Bronchial epithelial cell (primary cell): Measurements from ENCODE around the gene POLR2J. TPM values are rescaled to one million over a fixed set of nuclear protein-coding genes. Genes with fewer than 3 reads are reported as not detected.

Experiments used
- DNase-seq: peaks from one replicate; pipeline ENCODE4 v3.0.0-alpha.2; 2010; ENCODE audit warnings: low read depth
- FAIRE-seq: peaks from 2 replicates; lab custom pipeline; 2011; peaks lifted over from hg19 to GRCh38; lab: Jason Lieb, UNC
- H3K27me3 ChIP-seq: 2 replicates; pipeline ENCODE4 v1.5.1; 2011; ENCODE audit warnings: low read length; ENCODE audit not compliant: control insufficient read depth, insufficient read depth
- H3K36me3 ChIP-seq: 2 replicates; pipeline ENCODE4 v1.5.1; 2011; ENCODE audit warnings: low read length; ENCODE audit not compliant: control insufficient read depth, insufficient read depth
- H3K4me3 ChIP-seq: 2 replicates; pipeline ENCODE4 v1.5.1; 2011; ENCODE audit warnings: mild to moderate bottlenecking, low read depth, low read length, control low read depth
- total RNA-seq: library from RNA; depleted of rRNA; stranded (reverse); fragments of >200 nt; gene quantifications from 2 replicates; pipeline ENCODE4 v1.2.1, GENCODE V29; 2014
- TF ChIP-seq, protein P1 (sequence below): IDR thresholded peaks from 2 replicates; pipeline ENCODE4 v1.5.1; 2011; ENCODE audit warnings: mild to moderate bottlenecking, moderate library complexity, low read length, control low read depth, inconsistent platforms; ENCODE audit not compliant: insufficient read depth, severe bottlenecking

The POLR2J gene
- total RNA-seq, 1 donor from 2014 or later, result 24.5 TPM

DNA sequence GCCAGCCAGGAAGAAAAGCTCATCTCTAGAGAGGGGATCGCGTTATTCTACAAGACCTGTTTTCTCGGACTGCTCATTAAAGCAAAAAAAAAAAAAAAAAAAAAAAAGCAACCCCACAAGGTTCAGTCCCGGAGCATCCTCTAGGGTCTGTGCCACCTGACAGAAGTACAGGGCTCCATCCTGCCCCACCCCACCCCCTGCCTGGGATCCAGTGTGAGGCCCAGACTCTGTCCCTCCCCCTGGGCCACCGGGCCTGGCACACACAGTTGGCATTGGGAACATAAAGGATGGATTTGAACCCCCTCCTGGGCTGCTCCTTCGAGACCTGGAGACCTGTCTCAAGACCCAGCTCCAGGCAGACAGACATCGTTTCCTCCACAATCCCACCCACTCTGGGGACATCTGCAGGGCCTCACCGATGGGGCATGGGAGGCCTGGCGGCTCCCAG is 44.7 kb downstream of the POLR2J start:
- H3K4me3 ChIP-seq, result peak overlapping the region; percentile 55
- no peak for FAIRE-seq
- TF ChIP-seq, protein P1, sequence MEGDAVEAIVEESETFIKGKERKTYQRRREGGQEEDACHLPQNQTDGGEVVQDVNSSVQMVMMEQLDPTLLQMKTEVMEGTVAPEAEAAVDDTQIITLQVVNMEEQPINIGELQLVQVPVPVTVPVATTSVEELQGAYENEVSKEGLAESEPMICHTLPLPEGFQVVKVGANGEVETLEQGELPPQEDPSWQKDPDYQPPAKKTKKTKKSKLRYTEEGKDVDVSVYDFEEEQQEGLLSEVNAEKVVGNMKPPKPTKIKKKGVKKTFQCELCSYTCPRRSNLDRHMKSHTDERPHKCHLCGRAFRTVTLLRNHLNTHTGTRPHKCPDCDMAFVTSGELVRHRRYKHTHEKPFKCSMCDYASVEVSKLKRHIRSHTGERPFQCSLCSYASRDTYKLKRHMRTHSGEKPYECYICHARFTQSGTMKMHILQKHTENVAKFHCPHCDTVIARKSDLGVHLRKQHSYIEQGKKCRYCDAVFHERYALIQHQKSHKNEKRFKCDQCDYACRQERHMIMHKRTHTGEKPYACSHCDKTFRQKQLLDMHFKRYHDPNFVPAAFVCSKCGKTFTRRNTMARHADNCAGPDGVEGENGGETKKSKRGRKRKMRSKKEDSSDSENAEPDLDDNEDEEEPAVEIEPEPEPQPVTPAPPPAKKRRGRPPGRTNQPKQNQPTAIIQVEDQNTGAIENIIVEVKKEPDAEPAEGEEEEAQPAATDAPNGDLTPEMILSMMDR, result no peak
- H3K27me3 ChIP-seq, result no peaks in the 10 kb centered on the region
- no peaks in the 10 kb centered on the region for H3K36me3 ChIP-seq
- no peak for DNase-seq

DNA sequence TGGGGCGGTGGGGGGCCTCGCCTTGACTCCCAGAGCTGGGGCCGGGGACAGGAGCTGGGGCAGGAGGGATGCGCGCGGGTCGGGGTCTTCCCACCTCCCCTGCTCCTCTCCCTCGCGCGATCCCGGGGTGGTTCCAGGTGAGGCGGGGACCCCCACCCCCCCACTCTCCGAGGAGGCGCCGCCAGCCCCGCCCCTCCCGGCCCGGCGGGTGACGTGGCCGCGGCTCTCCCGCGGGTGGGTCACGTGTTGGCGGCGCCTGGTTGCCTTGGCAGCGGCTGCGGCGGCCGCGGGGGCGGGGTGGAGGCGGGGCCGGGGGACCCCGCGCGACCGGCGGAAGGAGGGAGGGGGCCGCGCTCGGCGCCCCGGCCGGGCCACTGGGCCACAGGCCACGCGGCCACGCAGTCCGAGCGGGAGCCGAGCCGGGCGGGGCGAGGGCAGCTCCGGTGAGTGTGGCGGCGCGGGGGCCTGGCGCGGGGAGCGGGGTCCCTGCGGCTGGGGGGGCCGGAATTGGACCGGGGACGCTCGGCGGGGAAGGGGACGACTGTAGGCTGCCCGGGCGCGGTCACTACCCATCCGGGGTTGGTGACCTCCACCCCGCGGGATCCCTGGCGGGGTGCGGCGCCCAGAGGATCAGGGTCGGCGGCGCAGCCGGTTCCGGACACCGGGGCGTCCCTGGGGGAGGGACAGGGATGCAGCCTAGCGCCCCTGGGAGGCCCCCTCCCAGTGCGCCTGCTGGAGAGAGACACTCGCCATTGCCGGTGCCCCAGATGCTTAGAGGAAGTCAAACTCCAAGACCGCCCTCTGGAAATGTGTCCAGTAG is 45.3 kb downstream of the POLR2J start, which contains the start of gene ORAI2:
Gene ORAI2, plus strand, starts transcription at position 357 of the 820 bp plus-strand sequence. CDS start 5,382 bp downstream, outside the sequence.
- no peaks in the 10 kb centered on the region for H3K27me3 ChIP-seq
- DNase-seq (no peak), FAIRE-seq (no peak)
- H3K4me3 ChIP-seq, result peak within 1 kb of the TSS; percentile 55
- TF ChIP-seq, protein P1, result no peak
- H3K36me3 ChIP-seq, result no peaks in the 10 kb centered on the region

DNA sequence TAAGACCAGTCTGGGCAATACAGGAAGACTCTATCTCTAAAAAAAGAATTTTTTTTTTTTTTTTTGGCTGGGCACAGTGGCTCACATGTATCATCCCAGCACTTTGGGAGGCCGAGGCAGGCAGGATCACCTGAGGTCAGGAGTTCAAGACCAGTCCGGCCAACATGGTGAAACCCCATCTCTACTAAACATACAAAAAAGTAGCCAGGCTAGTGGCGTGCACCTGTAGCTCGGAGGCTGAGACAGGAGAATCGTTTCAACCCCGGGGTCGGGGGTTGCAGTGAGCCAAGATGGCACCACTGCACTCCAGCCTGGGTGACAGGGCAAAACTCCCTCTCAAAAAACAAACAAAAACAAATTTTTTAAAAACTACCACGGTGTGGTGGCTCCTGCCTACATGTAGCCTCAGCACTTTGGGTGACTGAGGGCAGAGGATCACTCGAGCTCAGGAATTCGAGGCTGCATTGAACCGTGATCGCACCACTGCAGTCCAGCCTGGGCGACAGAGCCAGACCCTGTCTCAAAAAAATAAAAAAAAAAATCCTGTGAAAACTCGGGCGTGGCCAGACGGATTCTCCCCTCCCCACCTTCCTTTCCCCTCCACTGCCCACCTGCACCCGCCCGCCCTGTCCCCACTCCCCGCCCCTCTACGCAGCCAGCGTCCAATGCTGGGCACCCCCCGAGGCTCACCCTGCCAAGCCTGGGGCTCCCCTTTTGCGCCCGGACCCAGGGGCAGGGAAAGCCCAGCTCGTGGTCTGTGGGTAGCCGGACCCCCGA is 46.1 kb downstream of the POLR2J start:
- no peaks in the 10 kb centered on the region for H3K36me3 ChIP-seq
- DNase-seq (no peak), FAIRE-seq (no peak)
- H3K27me3 ChIP-seq, result no peaks in the 10 kb centered on the region
- TF ChIP-seq, protein P1, result no peak
- peak overlapping the region; percentile 55 for H3K4me3 ChIP-seq

DNA sequence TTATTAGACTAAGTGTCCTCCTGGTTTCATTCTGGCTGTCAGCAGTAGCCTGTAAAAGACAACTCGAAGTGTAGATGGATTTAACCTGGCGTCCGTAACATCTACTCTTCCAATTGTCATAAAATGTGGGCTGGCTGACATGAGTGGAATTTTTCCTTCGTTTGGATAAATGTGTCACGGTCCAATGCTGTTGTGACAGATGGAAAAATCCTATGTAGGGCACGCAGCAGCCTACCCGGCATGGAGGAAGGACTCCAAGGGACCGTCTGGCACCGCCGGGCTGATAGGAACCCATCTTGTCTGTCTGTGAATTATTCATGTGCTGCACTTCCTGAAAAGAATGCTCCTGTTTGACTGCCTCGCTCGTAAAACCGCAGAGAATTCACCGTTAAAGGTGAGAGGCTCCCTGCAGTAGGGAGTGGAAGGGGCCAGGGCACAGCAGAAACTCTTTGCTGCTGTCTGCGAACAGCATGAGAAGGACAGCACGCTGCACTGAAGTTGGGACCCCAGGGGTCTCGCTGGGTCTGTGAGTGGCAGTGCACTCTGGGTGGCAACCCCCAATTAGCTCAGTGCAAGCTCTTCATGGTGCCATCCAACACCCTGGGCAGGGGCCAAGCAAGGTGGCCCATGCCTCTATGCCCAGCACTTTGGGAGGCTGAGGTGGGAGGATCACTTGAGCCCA is 47.0 kb downstream of the POLR2J start:
- H3K4me3 ChIP-seq, result no peak overlapping the region
- no peaks in the 10 kb centered on the region for H3K27me3 ChIP-seq
- DNase-seq (peak; percentile 17), FAIRE-seq (no peak)
- H3K36me3 ChIP-seq, result no peaks in the 10 kb centered on the region
- TF ChIP-seq, protein P1, result no peak

DNA sequence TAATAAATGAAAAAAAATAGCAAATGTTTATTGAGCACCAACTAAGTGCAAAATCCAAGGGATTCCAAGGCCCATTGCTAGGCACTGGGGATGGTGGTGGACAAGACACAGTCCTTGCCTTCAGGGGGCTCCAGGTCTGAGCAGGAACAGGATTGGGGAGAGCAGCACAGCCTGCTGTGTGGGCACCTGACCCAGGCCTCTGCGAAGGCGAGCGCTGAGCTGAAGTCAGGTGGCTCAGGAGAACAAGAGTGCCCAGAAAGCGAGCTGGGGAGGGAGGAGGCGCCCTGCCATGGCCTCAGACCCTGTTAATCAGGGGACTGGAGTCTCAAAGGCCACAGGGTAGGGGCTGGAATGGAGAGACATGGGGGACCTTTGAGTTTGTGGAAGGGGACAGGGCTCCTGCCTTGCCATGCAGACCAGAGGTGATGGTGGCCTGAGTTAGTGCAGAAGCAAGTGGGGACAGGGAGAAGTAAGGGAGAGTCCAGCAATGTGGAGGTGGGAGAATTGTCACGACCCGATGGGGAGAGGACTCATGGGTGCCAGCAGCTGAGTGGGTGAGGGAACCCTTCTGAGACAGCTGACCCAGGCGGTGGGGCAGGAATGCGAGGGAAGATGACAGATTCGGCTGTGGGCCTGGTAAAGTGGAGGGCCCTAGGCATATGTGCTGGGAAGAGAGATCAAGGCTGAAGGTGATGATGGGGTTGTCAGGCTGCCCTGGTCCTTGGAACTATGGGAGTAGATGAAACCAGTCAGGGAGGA is 49.4 kb downstream of the POLR2J start:
- TF ChIP-seq, protein P1, result no peak
- no peak for DNase-seq
- Histone ChIP-seq H3K36me3 (peaks cover 11% of the 10 kb centered on the region), H3K4me3 (no peak overlapping the region), H3K27me3 (no peaks in the 10 kb centered on the region)
- FAIRE-seq, result no peak
